GM18499 (cell line): ENCODE measurements around the gene NOVA2.

ENCODE experiments used
- ATAC-seq: cut with Tn5 transposase; IDR thresholded peaks from one replicate; pipeline ENCODE4 v1.9.1; 2021; ENCODE audit warnings: moderate number of reproducible peaks; ENCODE audit not compliant: insufficient read depth, unreplicated experiment

NOVA2 gene

GRCh38 chr19:45973553-45974338, at the start of gene NOVA2:
Gene NOVA2 (minus strand): TSS chr19:45973865. CDS start chr19:45973351, 514 bp downstream.
- no peak for ATAC-seq

GRCh38 chr19:46023311-46023779, 49.7 kb upstream of the NOVA2 start:
- ATAC-seq = no peak

- no peak for ATAC-seq
Observed at GRCh38 chr19:46022431-46023310, 49.0 kb upstream of the NOVA2 start, which contains the start of gene PGLYRP1. Gene PGLYRP1 (minus strand): TSS chr19:46023053. CDS start chr19:46023021, 32 bp downstream.

GRCh38 chr19:46022061-46022430, 48.4 kb upstream of the NOVA2 start:
- ATAC-seq = no peak

GRCh38 chr19:46021531-46022041, 47.9 kb upstream of the NOVA2 start:
- no peak for ATAC-seq

GRCh38 chr19:46020819-46021125, 47.1 kb upstream of the NOVA2 start:
- ATAC-seq = no peak

GRCh38 chr19:46019270-46019669, 45.6 kb upstream of the NOVA2 start:
- no peak for ATAC-seq

GRCh38 chr19:46018729-46019251, 45.1 kb upstream of the NOVA2 start:
- ATAC-seq = no peak

GRCh38 chr19:46017874-46018675, 44.4 kb upstream of the NOVA2 start:
- no peak for ATAC-seq

GRCh38 chr19:46017095-46017429, 43.4 kb upstream of the NOVA2 start:
- ATAC-seq = no peak

- ATAC-seq = no peak
Observed at GRCh38 chr19:46016426-46017094, 42.9 kb upstream of the NOVA2 start.

- no peak for ATAC-seq
Observed at GRCh38 chr19:46015687-46016425, 42.2 kb upstream of the NOVA2 start.

GRCh38 chr19:46014941-46015686, 41.4 kb upstream of the NOVA2 start:
- ATAC-seq = no peak

- no peak for ATAC-seq
Observed at GRCh38 chr19:46014534-46014933, 40.9 kb upstream of the NOVA2 start.

GRCh38 chr19:46009530-46010510, 36.2 kb upstream of the NOVA2 start:
- no peak for ATAC-seq

- ATAC-seq = no peak
Observed at GRCh38 chr19:46006411-46006810, 32.7 kb upstream of the NOVA2 start.

GRCh38 chr19:46002678-46003275, 29.1 kb upstream of the NOVA2 start:
- no peak for ATAC-seq
